HepG2 (cell line): Measurements from ENCODE around the gene MBOAT7. TPM values are rescaled to one million over a fixed set of nuclear protein-coding genes. Genes with fewer than 3 reads are reported as not detected.

Experiments
- ARNT2 ChIP-seq: sonication (generic); formaldehyde crosslinking; IDR thresholded peaks from 2 replicates; pipeline ENCODE4 v1.8.0; 2022; ENCODE audit warnings: mild to moderate bottlenecking, low read depth, missing genetic modification reagents, moderate library complexity
- CEBPG ChIP-seq: IDR thresholded peaks from 2 replicates; pipeline ENCODE4 v1.6.1; 2016
- ESRRA ChIP-seq: sonication (generic); formaldehyde crosslinking; IDR thresholded peaks from 2 replicates; pipeline ENCODE4 v1.5.1; 2020; ENCODE audit warnings: mild to moderate bottlenecking, low read depth, missing genetic modification reagents
- HDAC2 ChIP-seq: sonication (generic); formaldehyde crosslinking; IDR thresholded peaks from 2 replicates; pipeline ENCODE4 v1.4.0; 2020; ENCODE audit warnings: missing genetic modification reagents
- HIVEP1 ChIP-seq: sonication (generic); formaldehyde crosslinking; IDR thresholded peaks from 2 replicates; pipeline ENCODE4 v1.4.0; 2020; ENCODE audit warnings: mild to moderate bottlenecking, missing genetic modification reagents
- HNF1B ChIP-seq: sonication (generic); formaldehyde crosslinking; IDR thresholded peaks from 2 replicates; pipeline ENCODE4 v1.5.1; 2020; ENCODE audit warnings: mild to moderate bottlenecking, moderate library complexity, missing genetic modification reagents
- KDM3A ChIP-seq: IDR thresholded peaks from 2 replicates; pipeline ENCODE4 v1.6.1; 2018; ENCODE audit warnings: low read depth, missing compliant biosample characterization
- LBX2 ChIP-seq: sonication (generic); formaldehyde crosslinking; IDR thresholded peaks from 2 replicates; pipeline ENCODE4 v1.5.0; 2020; ENCODE audit warnings: missing genetic modification reagents, mild to moderate bottlenecking, borderline replicate concordance
- MEIS1 ChIP-seq: sonication (generic); formaldehyde crosslinking; IDR thresholded peaks from 2 replicates; pipeline ENCODE4 v1.9.0; 2021; ENCODE audit warnings: mild to moderate bottlenecking, missing genetic modification reagents, moderate library complexity, borderline replicate concordance
- NFE2 ChIP-seq: sonication (generic); formaldehyde crosslinking; IDR thresholded peaks from 2 replicates; pipeline ENCODE4 v1.4.0; 2020; ENCODE audit warnings: missing genetic modification reagents
- PBX3 ChIP-seq: sonication (generic); formaldehyde crosslinking; IDR thresholded peaks from 2 replicates; pipeline ENCODE4 v1.8.1; 2023; ENCODE audit warnings: missing genetic modification reagents, inconsistent platforms, borderline replicate concordance
- PRDM15 ChIP-seq: sonication (generic); formaldehyde crosslinking; IDR thresholded peaks from 2 replicates; pipeline ENCODE4 v1.4.0; 2020; ENCODE audit warnings: missing genetic modification reagents
- RAD51 ChIP-seq: fragments of 450-650 bp; IDR thresholded peaks from 2 replicates; pipeline ENCODE4 v1.6.1; 2016; ENCODE audit warnings: borderline replicate concordance
- SMYD3 ChIP-seq: sonication (generic); formaldehyde crosslinking; IDR thresholded peaks from 2 replicates; pipeline ENCODE4 v1.8.1; 2023; ENCODE audit warnings: mild to moderate bottlenecking, missing genetic modification reagents
- SNAPC2 ChIP-seq: sonication (generic); formaldehyde crosslinking; IDR thresholded peaks from 2 replicates; pipeline ENCODE4 v1.8.1; 2022; ENCODE audit warnings: mild to moderate bottlenecking, missing genetic modification reagents
- SP4 ChIP-seq: sonication (generic); formaldehyde crosslinking; IDR thresholded peaks from 2 replicates; pipeline ENCODE4 v1.8.1; 2023; ENCODE audit warnings: mild to moderate bottlenecking, missing genetic modification reagents
- SPEN ChIP-seq: sonication (generic); formaldehyde crosslinking; IDR thresholded peaks from 2 replicates; pipeline ENCODE4 v1.5.1; 2020; ENCODE audit warnings: low read depth, mild to moderate bottlenecking, missing genetic modification reagents
- U2AF2 ChIP-seq: fragments of 200-400 bp; formaldehyde crosslinking; IDR thresholded peaks from 2 replicates; pipeline ENCODE4 v1.6.1; 2017; ENCODE audit warnings: low read depth, mild to moderate bottlenecking, low read length
- ZBTB26 ChIP-seq: IDR thresholded peaks from 2 replicates; pipeline ENCODE4 v1.6.1; 2016; ENCODE audit warnings: missing compliant biosample characterization, missing genetic modification reagents, borderline replicate concordance
- ZBTB7A ChIP-seq: sonication (generic); formaldehyde crosslinking; IDR thresholded peaks from 2 replicates; pipeline ENCODE4 v1.8.0; 2022; ENCODE audit warnings: mild to moderate bottlenecking, missing genetic modification reagents
- ZNF552 ChIP-seq: sonication (generic); formaldehyde crosslinking; IDR thresholded peaks from 2 replicates; pipeline ENCODE4 v1.9.0; 2022; ENCODE audit warnings: missing genetic modification reagents, mild to moderate bottlenecking, borderline replicate concordance
- ZNF569 ChIP-seq: sonication (generic); formaldehyde crosslinking; IDR thresholded peaks from 2 replicates; pipeline ENCODE4 v1.5.0; 2020; ENCODE audit warnings: mild to moderate bottlenecking, missing genetic modification reagents, moderate library complexity, borderline replicate concordance
- ZNF782 ChIP-seq: sonication (generic); formaldehyde crosslinking; IDR thresholded peaks from 2 replicates; pipeline ENCODE4 v1.4.0; 2020; ENCODE audit warnings: missing genetic modification reagents, mild to moderate bottlenecking, borderline replicate concordance
- polyA plus RNA-seq, 8 experiments: library from polyadenylated mRNA; depleted of rRNA in 3 of 8; stranded (reverse) in 7 of 8; unstranded in 1 of 8; fragments of >200 nt; fragmentation: Illumina TruSeq in 4 of 8; extraction: Trizol in 4 of 8; gene quantifications; 2 replicates each; pipeline versions ENCODE4 v1.2.1 to v1.2.3, GENCODE V29; 2011 to 2016; ENCODE audit warnings: low read depth in 4 of 8, missing spikeins in 1 of 8, mixed read lengths in 1 of 8; ENCODE audit not compliant: insufficient read depth in 1 of 8
- total RNA-seq, 5 experiments: library from RNA; depleted of rRNA; stranded (reverse); fragments of >200 nt; fragmentation: Illumina TruSeq; extraction: Trizol; gene quantifications; 2 replicates each; pipeline ENCODE4 v1.2.3, GENCODE V29; 2016; ENCODE audit warnings: low read depth in 1 of 5

Gene MBOAT7
- total and polyA plus RNA-seq, 2 of the 13 experiments (the other 11 are each of a cell fraction or from before 2014, with no cell fraction given), result 22.2 to 25.5 TPM

- TF ChIP-seq HNF1B (CRISPR knock-in tag) (no peak), NFE2 (CRISPR knock-in tag) (no peak), KDM3A (no peak), SNAPC2 (no peak), ESRRA (CRISPR knock-in tag) (no peak), ZBTB7A (CRISPR knock-in tag) (no peak), ZBTB26 (CRISPR knock-in tag) (no peak), ZNF552 (CRISPR knock-in tag) (no peak), LBX2 (CRISPR knock-in tag) (no peak), PRDM15 (no peak), HIVEP1 (no peak), CEBPG (CRISPR knock-in tag) (no peak), RAD51 (no peak), ZNF569 (CRISPR knock-in tag) (no peak), HDAC2 (CRISPR knock-in tag) (no peak), ZNF782 (no peak), U2AF2 (no peak), SMYD3 (CRISPR knock-in tag) (0 out of 2 replicates have a peak, but pooled peaks have one; percentile 47), ARNT2 (CRISPR knock-in tag) (no peak), SPEN (no peak), SP4 (no peak), MEIS1 (CRISPR knock-in tag) (no peak), PBX3 (CRISPR knock-in tag) (no peak)
These were observed 53.1 kb downstream of the MBOAT7 start (continued) for GRCh38 chr19:54136086-54136863.
